Measurements from ENCODE around the gene RMRP. TPM values are rescaled to one million over a fixed set of nuclear protein-coding genes. Genes with fewer than 3 reads are reported as not detected.

The RMRP gene
- total and polyA plus RNA-seq, 2 donors (not counting 1 experiment from before 2014, with no cell fraction given), result 7,890 TPM; not detected in 1

- no peak for DNase-seq
- POLR2A ChIA-PET, result no interaction called here
Observed at GRCh38 chr9:35700942-35701341, 43.1 kb upstream of the RMRP start.

GRCh38 chr9:35700031-35700430, 42.2 kb upstream of the RMRP start:
- DNase-seq, result no peak
- ChIA-PET CTCF (interaction anchor here (7.9 to 8.8 kb wide), 2 partner anchors 29 to 39 kb away, joined by 115 to 140 read pairs; partner anchors contain the start of genes ARHGEF39, CCDC107, CREB3 and RMRP), POLR2A (no interaction called here)
- peaks cover 0 to 7% of the 10 kb centered on the region in 2 donors for H3K4me1 ChIP-seq (ENCODE audit: control insufficient read depth in 2 of 2, insufficient read depth in 2 of 2, low read length in 2 of 2)
- H3K9ac ChIP-seq (ENCODE audit: low read length), result no peak overlapping the region
- H2AFZ ChIP-seq (ENCODE audit: insufficient read depth, low read depth, low read length, poor library complexity, severe bottlenecking), result no peak overlapping the region
- H3K9me3 Mint-ChIP-seq (ENCODE audit: insufficient read depth), result no peaks in the 10 kb centered on the region
- intact Hi-C loops (cut with micrococcal nuclease), result no loop called here
- H3K4me3 Mint-ChIP-seq, result no peak overlapping the region
- peaks cover 4 to 90% of the 10 kb centered on the region in 2 experiments for H3K36me3 ChIP-seq (replicated peaks in 1 of 2; ENCODE audit: control extremely low read depth in 1 of 2, control insufficient read depth in 1 of 2, extremely low read depth in 1 of 2, insufficient read depth in 2 of 2, low read length in 1 of 2)
- no peak for TF ChIP-seq CTCF (IDR thresholded peaks at IDR 0.05)
- TF ChIP-seq EZH2 (IDR thresholded peaks at IDR 0.05; ENCODE audit: borderline replicate concordance, insufficient read depth, low read depth, low read length, poor library complexity, severe bottlenecking), result no peak
- H3K79me2 ChIP-seq (ENCODE audit: control insufficient read depth, insufficient read depth, low read length), result no peaks in the 10 kb centered on the region
- H3K27me3 ChIP-seq (replicated peaks in 1 of 4; ENCODE audit: control extremely low read depth in 1 of 4, control insufficient read depth in 3 of 4, insufficient read depth in 4 of 4, low read length in 3 of 4), result no peaks in the 10 kb centered on the region
- H3K4me3 ChIP-seq (ENCODE audit: control extremely low read depth in 1 of 5, extremely low read depth in 1 of 5, insufficient read depth in 1 of 5, low read depth in 2 of 5, low read length in 4 of 5), result no peak overlapping the region
- WGBS (ENCODE audit: insufficient coverage), result 100% methylated on average over 11 of the region's 11 CpGs
- H3K27ac ChIP-seq (ENCODE audit: low read length in 2 of 2), result no peak overlapping the region
- H3K27ac Mint-ChIP-seq, result no peak overlapping the region
- H3K9me3 ChIP-seq (ENCODE audit: control extremely low read depth in 1 of 3, control insufficient read depth in 2 of 3, insufficient read depth in 1 of 3, low read length in 2 of 3), result no peaks in the 10 kb centered on the region
- no peaks in the 10 kb centered on the region for H3K27me3 Mint-ChIP-seq
- peaks cover 8% of the 10 kb centered on the region for H4K20me1 ChIP-seq (ENCODE audit: control insufficient read depth, insufficient read depth, low read length, poor library complexity, severe bottlenecking)
- H3K4me1 Mint-ChIP-seq, result peaks cover 8% of the 10 kb centered on the region
- no peak for ATAC-seq (ENCODE audit: low read depth)
- no peak overlapping the region for H3K4me2 ChIP-seq (replicated peaks; ENCODE audit: low read depth, low read length, poor library complexity, severe bottlenecking)

More at GRCh38 chr9:35700942-35701341, 43.1 kb upstream of the RMRP start:
- Mint-ChIP-seq H3K4me1 (peaks cover 8% of the 10 kb centered on the region), H3K4me3 (no peak overlapping the region), H3K9me3 (ENCODE audit: insufficient read depth) (no peaks in the 10 kb centered on the region), H3K27ac (no peak overlapping the region), H3K27me3 (no peaks in the 10 kb centered on the region)
- H4K20me1 ChIP-seq (ENCODE audit: control insufficient read depth, insufficient read depth, low read length, poor library complexity, severe bottlenecking), result peaks cover 16% of the 10 kb centered on the region
- H3K4me3 ChIP-seq (ENCODE audit: control extremely low read depth in 1 of 5, extremely low read depth in 1 of 5, insufficient read depth in 1 of 5, low read depth in 2 of 5, low read length in 4 of 5), result no peak overlapping the region
- no peak overlapping the region for H3K4me2 ChIP-seq (replicated peaks; ENCODE audit: low read depth, low read length, poor library complexity, severe bottlenecking)
- CTCF ChIA-PET, result interaction anchor here (0.9 to 8.8 kb wide), 6 partner anchors 13 to 88 kb away, joined by 3 to 140 read pairs (median 3); partner anchors contain the start of genes ARHGEF39, CCDC107 and RMRP
- TF ChIP-seq CTCF (IDR thresholded peaks at IDR 0.05), result no peak
- TF ChIP-seq EZH2 (IDR thresholded peaks at IDR 0.05; ENCODE audit: borderline replicate concordance, insufficient read depth, low read depth, low read length, poor library complexity, severe bottlenecking), result no peak
- no peak overlapping the region for H3K27ac ChIP-seq (ENCODE audit: low read length in 2 of 2)
- no peaks in the 10 kb centered on the region for H3K79me2 ChIP-seq (ENCODE audit: control insufficient read depth, insufficient read depth, low read length)
- H3K36me3 ChIP-seq (replicated peaks in 1 of 2; ENCODE audit: control extremely low read depth in 1 of 2, control insufficient read depth in 1 of 2, extremely low read depth in 1 of 2, insufficient read depth in 2 of 2, low read length in 1 of 2), result peaks cover 4 to 96% of the 10 kb centered on the region in 2 experiments
- H3K4me1 ChIP-seq (ENCODE audit: control insufficient read depth in 2 of 2, insufficient read depth in 2 of 2, low read length in 2 of 2), result peaks cover 0 to 7% of the 10 kb centered on the region in 2 donors
- no peaks in the 10 kb centered on the region for H3K9me3 ChIP-seq (ENCODE audit: control extremely low read depth in 1 of 3, control insufficient read depth in 2 of 3, insufficient read depth in 1 of 3, low read length in 2 of 3)
- no peak overlapping the region for H3K9ac ChIP-seq (ENCODE audit: low read length)
- H2AFZ ChIP-seq (ENCODE audit: insufficient read depth, low read depth, low read length, poor library complexity, severe bottlenecking), result no peak overlapping the region
- intact Hi-C loops (cut with micrococcal nuclease), result no loop called here
- no peaks in the 10 kb centered on the region for H3K27me3 ChIP-seq (replicated peaks in 1 of 4; ENCODE audit: control extremely low read depth in 1 of 4, control insufficient read depth in 3 of 4, insufficient read depth in 4 of 4, low read length in 3 of 4)
- ATAC-seq (ENCODE audit: low read depth), result no peak

Data from B cell (primary cell).